Effector memory CD8-positive, alpha-beta T cell (primary cell): ENCODE results near the gene SPATA32.
"Not testable (repeated sequence)": the region's sequence is repeated elsewhere in the genome, so short reads cannot be mapped to it uniquely, and the experiment has no call there.

Experiments used
- ATAC-seq: fragments of 150-1000 bp; cut with Tn5 transposase; replicated peaks from 2 replicates; pipeline ENCODE4 v1.10.0; 2021; ENCODE audit warnings: mild to moderate bottlenecking, moderate library complexity
- DNase-seq, 3 experiments: peaks; one replicate each; pipeline ENCODE4 v3.0.0; 2021
- H3K27ac Mint-ChIP-seq, 2 donors: one replicate each; pipeline ENCODE4 v1.8.0; 2022; ENCODE audit warnings: mild to moderate bottlenecking in 2 of 2, mixed read lengths in 2 of 2, moderate library complexity in 2 of 2
- H3K27me3 Mint-ChIP-seq, 2 donors: one replicate each; pipeline ENCODE4 v1.8.0; 2022; ENCODE audit warnings: mixed read lengths in 2 of 2
- H3K36me3 Mint-ChIP-seq: one replicate; pipeline ENCODE4 v1.8.0; 2022; ENCODE audit warnings: mild to moderate bottlenecking, moderate library complexity, mixed read lengths; ENCODE audit not compliant: insufficient read depth
- H3K4me1 Mint-ChIP-seq, 2 donors: one replicate each; pipeline ENCODE4 v1.8.0; 2022; ENCODE audit warnings: low read depth in 2 of 2, mixed read lengths in 2 of 2
- H3K4me3 Mint-ChIP-seq, 2 donors: one replicate each; pipeline ENCODE4 v1.8.0; 2022; ENCODE audit warnings: mild to moderate bottlenecking in 2 of 2, mixed read lengths in 2 of 2, moderate library complexity in 2 of 2
- H3K9me3 Mint-ChIP-seq, 2 donors: one replicate each; pipeline ENCODE4 v1.8.0; 2022; ENCODE audit warnings: mixed read lengths in 2 of 2

The SPATA32 gene

DNA sequence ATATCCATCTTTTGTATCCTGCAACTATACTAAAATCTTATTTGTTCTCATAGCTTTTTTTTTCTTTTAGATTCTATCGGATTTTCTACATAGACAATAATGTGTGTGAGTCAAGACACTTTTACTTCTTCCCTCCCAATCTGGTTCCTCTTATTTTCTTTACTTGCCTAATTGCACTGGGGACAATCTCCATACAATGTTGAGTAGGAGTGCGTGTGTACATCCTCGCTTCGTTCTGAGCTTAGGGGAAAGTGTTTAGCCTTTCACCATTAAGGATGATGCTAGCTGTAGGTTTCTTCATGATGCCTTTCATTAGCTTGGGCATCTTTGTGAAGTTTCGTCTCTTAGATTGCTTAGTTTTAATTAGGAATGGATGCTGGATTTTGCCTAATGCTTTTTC, 2.9 kb downstream of the SPATA32 start:
- H3K9me3 Mint-ChIP-seq = no peaks in the 10 kb centered on the region
- no peak overlapping the region for H3K27ac Mint-ChIP-seq
- ATAC-seq (no peak), DNase-seq (no peak)
- H3K27me3 Mint-ChIP-seq = no peaks in the 10 kb centered on the region
- H3K4me3 Mint-ChIP-seq = no peak overlapping the region
- H3K36me3 Mint-ChIP-seq = peaks cover 4% of the 10 kb centered on the region
- peaks cover 16 to 27% of the 10 kb centered on the region in 2 donors for H3K4me1 Mint-ChIP-seq

DNA sequence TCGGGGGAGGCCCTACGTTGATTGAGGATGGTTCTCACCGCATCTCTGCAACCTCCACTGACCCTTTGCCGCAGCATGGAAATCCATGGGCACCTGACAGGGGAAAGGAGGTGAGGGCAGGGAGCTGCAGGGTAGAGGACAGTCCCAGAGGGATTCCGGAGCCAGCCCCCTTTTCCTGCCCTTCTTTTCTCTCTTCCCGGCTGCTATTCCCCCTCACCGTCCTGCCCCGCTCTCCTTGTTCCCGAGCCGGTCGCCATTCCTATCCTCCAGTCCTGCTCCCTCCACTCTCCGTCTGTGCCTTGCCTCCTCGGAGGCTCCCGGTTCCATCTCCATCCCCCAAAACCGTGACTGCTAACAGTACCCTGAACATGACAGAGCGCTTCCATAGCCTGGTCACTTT, 4.8 kb downstream of the SPATA32 start:
- Mint-ChIP-seq H3K27ac (peak overlapping the region in 1 of 2 donors; percentile 21), H3K36me3 (peaks cover 10% of the 10 kb centered on the region), H3K27me3 (no peaks in the 10 kb centered on the region), H3K4me3 (no peak overlapping the region), H3K9me3 (no peaks in the 10 kb centered on the region), H3K4me1 (peaks cover 27 to 32% of the 10 kb centered on the region in 2 donors)
- ATAC-seq = no peak
- DNase-seq = no peak

DNA sequence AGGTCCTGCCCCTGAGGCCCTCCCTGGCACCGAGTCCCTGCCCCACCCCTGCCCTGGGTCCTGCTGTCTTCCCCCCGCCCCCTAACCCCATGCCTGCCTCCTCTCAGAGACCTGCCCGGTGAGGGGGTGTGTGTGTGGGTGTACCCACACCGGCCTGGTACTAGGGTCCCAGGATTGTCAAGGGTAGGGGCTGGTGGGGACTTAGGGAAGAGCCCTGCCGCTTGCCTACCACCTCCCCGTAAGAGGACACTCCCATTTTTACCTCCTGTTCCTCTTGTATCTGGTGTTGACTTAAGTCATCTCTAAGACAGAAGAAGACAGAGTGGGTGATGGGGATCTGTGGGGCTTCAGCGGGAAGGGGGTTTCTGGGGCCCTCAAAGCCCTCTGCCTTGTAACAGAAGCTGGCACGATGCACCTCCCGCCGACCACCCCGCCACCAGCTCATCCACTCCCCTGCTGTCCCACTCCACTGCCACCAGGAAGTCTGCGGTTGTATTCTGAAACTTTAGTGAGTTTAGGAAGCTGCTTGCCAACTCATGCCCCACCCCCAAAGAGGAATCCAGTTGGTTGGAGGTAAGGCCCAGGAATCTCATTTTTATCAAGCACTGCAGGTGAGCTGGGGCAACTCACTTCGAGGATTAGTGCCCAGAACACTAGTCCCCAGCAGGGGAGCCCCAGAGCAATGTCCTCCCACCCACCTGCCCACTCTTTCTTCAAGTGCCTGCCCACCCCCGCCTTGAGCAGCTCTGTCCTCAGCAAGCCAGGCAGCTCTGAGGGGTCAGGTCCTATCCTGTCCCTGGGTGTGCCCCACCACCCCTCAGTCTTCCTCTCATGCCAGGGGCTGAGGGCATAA, 5.6 kb downstream of the SPATA32 start:
- H3K4me1 Mint-ChIP-seq = peaks cover 21 to 34% of the 10 kb centered on the region in 2 donors
- peaks cover 10% of the 10 kb centered on the region for H3K36me3 Mint-ChIP-seq
- peak overlapping the region in 1 of 2 donors; percentile 21 for H3K27ac Mint-ChIP-seq
- no peaks in the 10 kb centered on the region for H3K27me3 Mint-ChIP-seq
- ATAC-seq (peak; percentile 19), DNase-seq (no peak)
- H3K9me3 Mint-ChIP-seq = no peaks in the 10 kb centered on the region
- no peak overlapping the region for H3K4me3 Mint-ChIP-seq

DNA sequence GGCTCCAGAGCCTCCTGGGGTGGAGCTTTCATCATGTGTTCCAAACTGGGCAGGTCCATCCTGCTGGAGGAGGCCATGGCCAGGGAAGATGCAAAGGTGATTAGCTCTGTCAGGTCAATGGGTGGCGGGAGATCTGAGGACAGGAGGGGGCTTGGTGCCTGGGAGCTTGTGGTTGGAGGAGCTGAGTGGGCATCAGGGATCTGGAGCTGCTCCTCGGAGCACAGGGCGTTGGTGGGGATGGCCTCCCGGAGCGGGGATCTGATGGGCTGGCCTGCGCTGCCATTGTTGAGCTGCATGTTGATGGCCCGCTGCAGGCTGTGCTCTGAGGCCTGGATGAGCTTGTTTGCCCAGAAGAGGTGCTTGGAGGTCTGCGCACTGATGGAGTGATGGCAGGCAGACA, 6.5 kb downstream of the SPATA32 start:
- H3K4me3 Mint-ChIP-seq = no peak overlapping the region
- peaks cover 15% of the 10 kb centered on the region for H3K36me3 Mint-ChIP-seq
- ATAC-seq (no peak), DNase-seq (no peak)
- H3K27me3 Mint-ChIP-seq = no peaks in the 10 kb centered on the region
- peak overlapping the region in 1 of 2 donors; percentile 66 for H3K27ac Mint-ChIP-seq
- H3K4me1 Mint-ChIP-seq = peaks cover 20 to 34% of the 10 kb centered on the region in 2 donors
- no peaks in the 10 kb centered on the region for H3K9me3 Mint-ChIP-seq

DNA sequence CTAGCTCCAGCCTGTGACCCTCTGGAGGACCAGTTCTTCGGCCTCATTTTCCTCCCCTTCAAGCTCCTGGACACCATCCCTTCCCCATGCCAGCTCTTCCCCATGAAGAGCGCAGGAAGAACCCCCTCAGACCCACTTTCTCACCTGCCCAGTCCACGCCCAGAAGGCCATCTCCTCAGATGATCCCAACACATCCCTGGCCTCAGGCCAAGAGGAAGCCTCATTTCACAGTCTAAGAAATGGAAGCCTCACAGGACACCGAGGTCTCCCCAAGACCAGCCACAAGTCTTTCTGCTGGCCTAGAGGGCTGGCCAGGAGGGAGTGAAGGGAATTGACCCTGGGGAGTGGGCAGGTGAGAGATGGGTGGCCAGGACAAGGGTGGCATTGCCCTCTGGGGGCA, 8.0 kb downstream of the SPATA32 start:
- Mint-ChIP-seq H3K4me3 (no peak overlapping the region), H3K4me1 (peaks cover 20 to 34% of the 10 kb centered on the region in 2 donors), H3K27me3 (no peaks in the 10 kb centered on the region), H3K9me3 (no peaks in the 10 kb centered on the region), H3K36me3 (peaks cover 16% of the 10 kb centered on the region), H3K27ac (peak overlapping the region in 1 of 2 donors; percentile 65)
- DNase-seq = no peak
- no peak for ATAC-seq

DNA sequence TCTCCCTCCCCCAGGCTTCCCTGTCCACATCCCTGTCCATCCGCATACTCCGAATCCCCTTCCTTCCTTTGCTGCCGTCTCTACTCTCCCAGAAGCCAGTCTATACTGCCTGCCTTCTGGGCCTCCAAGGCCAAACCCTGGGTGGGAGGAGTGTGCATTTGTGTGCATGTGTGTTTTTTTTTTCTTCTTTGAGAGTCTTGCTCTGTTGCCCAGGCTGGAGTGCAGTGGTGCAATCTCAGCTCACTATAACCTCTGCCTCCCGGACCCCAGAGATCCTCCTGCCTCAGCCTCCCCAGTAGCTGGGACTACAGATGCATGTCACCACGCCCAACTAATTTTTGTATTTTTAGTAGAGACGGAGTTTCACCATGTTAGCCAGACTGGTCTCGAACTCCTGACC, 8.7 kb downstream of the SPATA32 start:
- peak overlapping the region; percentile 49 to 65 for H3K27ac Mint-ChIP-seq
- peaks cover 27 to 40% of the 10 kb centered on the region in 2 donors for H3K4me1 Mint-ChIP-seq
- H3K4me3 Mint-ChIP-seq = peak overlapping the region in 1 of 2 donors; percentile 22

DNA sequence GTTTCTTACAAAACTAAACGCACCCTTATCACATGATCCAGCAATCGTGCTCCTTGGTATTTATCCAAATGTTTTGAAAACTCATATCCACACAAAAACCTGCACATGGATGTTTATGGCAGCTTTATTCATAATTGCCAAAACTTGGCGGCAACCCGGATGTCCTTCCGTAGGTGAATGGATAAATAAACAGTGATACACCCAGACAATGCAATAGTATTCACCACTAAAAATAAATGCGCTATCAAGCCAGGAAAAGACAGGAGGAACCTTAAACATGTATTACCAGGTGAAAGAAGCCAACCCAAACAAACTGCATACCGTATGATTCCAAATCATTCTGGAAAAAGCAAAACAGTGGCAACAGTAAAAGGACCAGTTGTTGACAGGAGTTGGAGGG, 10.0 kb downstream of the SPATA32 start:
- H3K27me3 Mint-ChIP-seq = no peaks in the 10 kb centered on the region
- H3K27ac Mint-ChIP-seq = peak overlapping the region in 1 of 2 donors; percentile 82
- H3K4me3 Mint-ChIP-seq = no peak overlapping the region
- peaks cover 34% of the 10 kb centered on the region for H3K36me3 Mint-ChIP-seq
- DNase-seq (no peak), ATAC-seq (no peak)
- peaks cover 24 to 37% of the 10 kb centered on the region in 2 donors for H3K4me1 Mint-ChIP-seq
- H3K9me3 Mint-ChIP-seq = no peaks in the 10 kb centered on the region

More for the DNA sequence above, 8.7 kb downstream of the SPATA32 start:
- not testable (repeated sequence) for H3K27me3 Mint-ChIP-seq, H3K9me3 Mint-ChIP-seq, ATAC-seq, DNase-seq
- H3K36me3 Mint-ChIP-seq = peaks cover 21% of the 10 kb centered on the region

DNA sequence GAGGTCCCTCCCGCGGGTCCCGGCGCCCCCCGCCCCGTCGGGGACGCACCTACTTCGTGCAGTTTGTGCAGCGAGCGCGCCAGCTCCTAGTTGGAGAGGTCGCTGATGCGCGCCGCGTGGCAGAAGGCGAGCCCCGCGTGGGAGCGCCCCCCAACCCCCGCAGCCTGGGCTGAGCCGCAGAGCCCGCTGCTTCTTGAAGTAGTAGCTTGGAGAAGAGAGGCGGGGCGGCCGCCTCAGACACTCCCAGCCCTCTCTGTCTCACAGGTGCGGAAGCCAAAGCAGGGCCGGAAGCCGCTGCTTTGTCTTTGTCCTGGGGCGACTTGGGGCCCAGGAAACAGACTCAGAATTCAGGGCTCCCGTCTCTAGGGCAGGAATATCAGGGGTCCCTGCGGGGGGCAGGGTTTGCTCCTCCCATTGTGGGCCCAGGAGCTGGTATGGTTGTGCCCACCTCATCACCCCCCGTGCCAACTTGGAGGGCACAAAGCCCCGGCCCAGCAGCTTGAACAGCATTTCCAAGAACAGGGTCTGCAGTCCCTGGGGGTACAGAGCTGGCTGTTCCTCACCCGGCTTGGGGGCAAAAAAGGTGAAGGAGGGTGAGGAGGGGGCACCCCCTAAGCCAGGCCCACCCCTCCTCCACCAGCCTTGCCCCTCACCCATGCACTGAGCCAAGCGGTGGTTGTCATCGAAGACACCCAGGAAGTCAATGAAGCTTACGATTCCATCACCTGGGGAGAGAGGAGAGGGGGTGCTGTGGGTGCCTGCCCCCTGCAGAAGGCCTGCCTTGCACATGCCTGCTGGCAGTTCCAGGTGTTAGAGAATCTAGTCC, 13.5 kb downstream of the SPATA32 start:
- Mint-ChIP-seq H3K4me3 (peak overlapping the region; percentile 88 to 89), H3K27ac (peak overlapping the region; percentile 98 to 99), H3K9me3 (no peaks in the 10 kb centered on the region), H3K27me3 (no peaks in the 10 kb centered on the region), H3K36me3 (peaks cover 67% of the 10 kb centered on the region), H3K4me1 (peaks cover 36 to 38% of the 10 kb centered on the region in 2 donors)
- DNase-seq (peak; percentile 79 to 81 (median 79)), ATAC-seq (peak; percentile 72)

DNA sequence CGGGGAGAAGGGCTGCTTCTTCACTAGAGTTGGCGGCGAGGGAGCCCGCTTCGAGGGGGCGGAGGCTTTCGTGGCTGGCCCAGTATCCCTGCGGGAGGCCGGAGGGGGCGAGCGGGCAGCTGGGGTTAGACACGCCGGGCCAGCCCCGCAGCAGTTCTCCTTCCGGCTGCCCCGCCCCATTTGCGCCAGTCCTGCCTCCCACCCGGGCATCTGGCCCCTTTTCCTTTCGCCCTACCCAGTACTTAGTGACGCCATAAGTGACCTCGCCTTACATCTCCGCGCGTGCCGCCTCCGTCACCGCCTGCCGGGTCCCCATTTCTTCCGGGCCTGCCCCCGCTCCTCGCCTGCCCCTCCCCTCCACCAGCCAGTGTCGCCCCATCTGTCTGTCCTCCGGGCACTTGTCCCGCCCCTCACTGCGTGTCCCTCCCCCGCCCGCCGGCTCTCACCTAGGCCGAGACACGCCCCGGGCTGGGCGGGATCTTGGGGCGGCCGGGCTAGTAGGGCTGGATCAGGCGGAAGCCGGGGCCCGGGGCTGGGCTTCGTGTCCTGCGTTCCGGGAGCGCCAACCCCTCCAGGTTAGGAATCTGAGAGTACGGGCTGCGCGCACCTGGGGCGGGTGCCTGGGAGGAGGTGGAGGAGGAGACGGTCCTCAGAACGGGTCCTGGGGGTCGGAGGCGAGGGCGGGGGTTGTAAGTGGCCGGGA, 14.3 kb downstream of the SPATA32 start:
- peak overlapping the region; percentile 88 to 89 for H3K4me3 Mint-ChIP-seq
- no peaks in the 10 kb centered on the region for H3K9me3 Mint-ChIP-seq
- DNase-seq (peak; percentile 96), ATAC-seq (peak; percentile 78)
- H3K36me3 Mint-ChIP-seq = peaks cover 71% of the 10 kb centered on the region
- H3K27ac Mint-ChIP-seq = peak overlapping the region; percentile 98 to 99
- H3K4me1 Mint-ChIP-seq = peaks cover 34 to 35% of the 10 kb centered on the region in 2 donors
- H3K27me3 Mint-ChIP-seq = no peaks in the 10 kb centered on the region

DNA sequence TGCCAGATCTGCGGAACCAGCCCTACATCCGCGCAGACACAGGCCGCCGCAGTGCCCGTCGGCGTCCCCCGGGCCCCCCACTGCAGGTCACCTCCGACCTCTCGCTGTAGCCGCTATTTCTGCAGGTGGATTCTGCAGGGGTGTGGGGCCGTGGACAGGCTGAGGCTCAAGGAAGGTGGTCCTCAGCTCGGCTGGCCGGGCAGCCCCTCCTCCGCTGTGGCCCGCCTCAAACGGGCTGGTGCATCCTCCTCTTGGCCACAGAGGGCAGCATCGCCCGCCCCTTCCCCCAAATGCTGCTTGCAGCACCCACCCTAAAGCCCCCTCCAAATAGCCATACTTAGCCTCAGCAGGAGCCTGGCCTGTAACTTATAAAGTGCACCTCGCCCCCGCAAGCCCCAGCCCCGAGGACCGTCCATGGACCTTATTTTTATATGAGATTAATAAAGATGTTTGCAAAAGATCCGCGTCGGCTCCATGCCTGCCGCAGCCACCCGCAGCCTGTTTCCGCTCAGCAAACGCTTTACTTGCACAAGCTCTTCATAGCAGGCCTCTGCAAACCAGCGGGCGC, 14.9 kb downstream of the SPATA32 start:
- Mint-ChIP-seq H3K27me3 (no peaks in the 10 kb centered on the region), H3K36me3 (peaks cover 77% of the 10 kb centered on the region), H3K4me1 (peaks cover 30 to 34% of the 10 kb centered on the region in 2 donors), H3K9me3 (no peaks in the 10 kb centered on the region), H3K27ac (peak overlapping the region; percentile 98 to 99), H3K4me3 (peak overlapping the region; percentile 88 to 89)
- ATAC-seq = peak; percentile 51
- DNase-seq = no peak

DNA sequence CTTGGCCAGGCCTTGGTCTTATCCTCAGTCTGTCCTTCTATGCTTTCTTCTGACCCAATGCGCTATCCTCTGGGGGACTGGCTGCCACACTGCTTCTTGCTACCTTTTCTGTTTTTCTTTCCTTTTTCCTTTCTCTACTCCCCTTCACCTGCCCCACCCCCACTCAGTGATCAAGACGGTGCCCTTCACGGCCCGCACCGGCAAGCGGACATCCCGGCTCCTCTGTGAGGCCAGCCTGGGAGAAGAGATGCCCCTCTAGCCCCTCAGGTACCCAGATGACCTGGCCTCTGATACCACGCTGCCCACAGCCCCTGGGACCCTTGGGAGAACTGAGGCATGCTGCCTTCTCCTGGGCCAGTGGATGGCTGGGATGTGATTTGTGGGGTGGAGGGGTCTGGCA, 15.6 kb downstream of the SPATA32 start:
- Mint-ChIP-seq H3K4me1 (peaks cover 30 to 34% of the 10 kb centered on the region in 2 donors), H3K27me3 (no peaks in the 10 kb centered on the region), H3K27ac (peak overlapping the region; percentile 98 to 99), H3K4me3 (peak overlapping the region; percentile 88 to 89), H3K36me3 (peaks cover 81% of the 10 kb centered on the region), H3K9me3 (no peaks in the 10 kb centered on the region)
- DNase-seq (no peak), ATAC-seq (no peak)

DNA sequence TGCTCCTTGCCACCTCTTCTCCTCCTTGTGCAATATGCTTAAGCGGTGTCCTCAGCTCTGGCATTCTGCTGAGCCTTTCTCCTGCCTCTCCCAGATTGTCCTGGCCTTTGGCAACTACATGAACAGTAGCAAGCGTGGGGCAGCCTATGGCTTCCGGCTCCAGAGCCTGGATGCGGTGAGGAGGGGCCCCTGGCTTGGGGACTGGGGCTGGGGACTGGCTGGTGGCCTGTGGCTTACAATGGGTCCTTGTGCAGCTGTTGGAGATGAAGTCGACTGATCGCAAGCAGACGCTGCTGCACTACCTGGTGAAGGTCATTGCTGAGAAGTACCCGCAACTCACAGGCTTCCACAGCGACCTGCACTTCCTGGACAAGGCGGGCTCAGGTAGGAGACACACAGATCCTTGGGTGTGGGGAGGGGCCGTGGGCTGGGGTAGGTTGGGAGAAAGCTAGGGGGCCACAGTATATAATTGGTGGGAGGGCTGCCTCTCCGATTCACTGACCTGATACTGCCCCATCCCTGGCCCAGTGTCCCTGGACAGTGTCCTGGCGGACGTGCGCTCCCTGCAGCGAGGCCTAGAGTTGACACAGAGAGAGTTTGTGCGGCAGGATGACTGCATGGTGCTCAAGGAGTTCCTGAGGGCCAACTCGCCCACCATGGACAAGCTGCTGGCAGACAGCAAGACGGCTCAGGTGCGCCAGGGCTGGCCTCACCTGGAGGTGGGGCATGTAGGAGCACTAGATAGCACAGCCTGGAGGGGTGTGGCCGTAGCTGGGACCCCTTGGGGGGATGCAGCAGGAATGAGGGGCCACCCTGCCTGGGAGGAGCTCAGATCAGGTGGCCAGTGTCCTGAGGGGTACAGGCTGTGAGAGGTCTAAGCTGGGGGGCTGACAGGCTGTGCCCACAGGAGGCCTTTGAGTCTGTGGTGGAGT, 16.9 kb downstream of the SPATA32 start:
- Mint-ChIP-seq H3K27ac (peak overlapping the region; percentile 35 to 99), H3K4me3 (peak overlapping the region; percentile 13 to 33), H3K4me1 (peaks cover 30 to 34% of the 10 kb centered on the region in 2 donors), H3K9me3 (no peaks in the 10 kb centered on the region), H3K27me3 (no peaks in the 10 kb centered on the region), H3K36me3 (peaks cover 84% of the 10 kb centered on the region)
- DNase-seq = no peak
- ATAC-seq = no peak
